MG63 (cell line): ENCODE measurements around the gene EDIL3. TPM values are rescaled to one million over a fixed set of nuclear protein-coding genes. Genes with fewer than 3 reads are reported as not detected.

Experiments
- DNase-seq: peaks from one replicate; pipeline ENCODE4 v3.0.0-alpha.2; 2020
- H3K27me3 ChIP-seq: fragments of 250-450 bp; sonication (Bioruptor Pico); 2 replicates; pipeline ENCODE4 v1.5.1; 2020; ENCODE audit warnings: mild to moderate bottlenecking, moderate library complexity
- H3K36me3 ChIP-seq: fragments of 250-450 bp; sonication (Bioruptor Pico); 2 replicates; pipeline ENCODE4 v1.5.1; 2020; ENCODE audit warnings: mild to moderate bottlenecking, moderate library complexity
- H3K4me3 ChIP-seq: fragments of 250-450 bp; sonication (Bioruptor Pico); 2 replicates; pipeline ENCODE4 v1.5.1; 2020; ENCODE audit warnings: mild to moderate bottlenecking, moderate library complexity
- H3K9me3 ChIP-seq: fragments of 250-450 bp; sonication (Bioruptor Pico); 2 replicates; pipeline ENCODE4 v1.5.1; 2020; ENCODE audit warnings: mild to moderate bottlenecking, moderate library complexity
- total RNA-seq: library from RNA; depleted of rRNA; stranded (reverse); fragments of >200 nt; shearing (Covaris generic); gene quantifications from 2 replicates; pipeline ENCODE4 v1.2.3, GENCODE V29; 2014; ENCODE audit warnings: low replicate concordance; rRNA removed

Gene EDIL3
- total RNA-seq, result 3.0 and 4.7 TPM in 2 replicates

- H3K9me3 ChIP-seq, result no peaks in the 10 kb centered on the region
- H3K4me3 ChIP-seq, result peak within 1 kb of the TSS; percentile 46
- H3K36me3 ChIP-seq, result no peaks in the 10 kb centered on the region
- peak; percentile 66 for DNase-seq
- peaks cover 60% of the 10 kb centered on the region for H3K27me3 ChIP-seq
Measured at GRCh38 chr5:84384604-84385575, at the start of gene EDIL3. TSS of gene EDIL3 (minus strand) at chr5:84384880. CDS start at chr5:84384374, 506 bp downstream.

- Histone ChIP-seq H3K9me3 (0 out of 2 replicates have a peak, but pooled peaks cover 2% of the 10 kb centered on the region), H3K4me3 (no peak overlapping the region), H3K27me3 (no peaks in the 10 kb centered on the region), H3K36me3 (no peaks in the 10 kb centered on the region)
- DNase-seq, result no peak
Measured at GRCh38 chr5:84433461-84433860, 48.8 kb upstream of the EDIL3 start.

- H3K27me3 ChIP-seq, result no peaks in the 10 kb centered on the region
- H3K9me3 ChIP-seq, result 0 out of 2 replicates have a peak, but pooled peaks cover 2% of the 10 kb centered on the region
- H3K4me3 ChIP-seq, result no peak overlapping the region
- no peak for DNase-seq
- no peaks in the 10 kb centered on the region for H3K36me3 ChIP-seq
Measured at GRCh38 chr5:84430863-84431663, 46.4 kb upstream of the EDIL3 start.

- H3K9me3 ChIP-seq, result 0 out of 2 replicates have a peak, but pooled peaks cover 2% of the 10 kb centered on the region
- H3K36me3 ChIP-seq, result no peaks in the 10 kb centered on the region
- DNase-seq, result no peak
- H3K4me3 ChIP-seq, result no peak overlapping the region
- H3K27me3 ChIP-seq, result no peaks in the 10 kb centered on the region
Measured at GRCh38 chr5:84430079-84430478, 45.4 kb upstream of the EDIL3 start.

GRCh38 chr5:84425365-84425881, 40.7 kb upstream of the EDIL3 start:
- no peaks in the 10 kb centered on the region for H3K36me3 ChIP-seq
- no peak overlapping the region for H3K4me3 ChIP-seq
- no peak for DNase-seq
- peaks cover 2% of the 10 kb centered on the region; the same call in 1 of the 2 replicates for H3K9me3 ChIP-seq
- H3K27me3 ChIP-seq, result no peaks in the 10 kb centered on the region

- peaks cover 2% of the 10 kb centered on the region; the same call in 1 of the 2 replicates for H3K9me3 ChIP-seq
- H3K27me3 ChIP-seq, result no peaks in the 10 kb centered on the region
- H3K36me3 ChIP-seq, result no peaks in the 10 kb centered on the region
- DNase-seq, result no peak
- H3K4me3 ChIP-seq, result no peak overlapping the region
Measured at GRCh38 chr5:84419742-84420141, 35.1 kb upstream of the EDIL3 start.

- peak; percentile 54 for DNase-seq
- Histone ChIP-seq H3K4me3 (no peak overlapping the region), H3K36me3 (no peaks in the 10 kb centered on the region), H3K27me3 (no peaks in the 10 kb centered on the region), H3K9me3 (0 out of 2 replicates have a peak, but pooled peaks cover 1% of the 10 kb centered on the region)
Measured at GRCh38 chr5:84411832-84412605, 27.3 kb upstream of the EDIL3 start.

GRCh38 chr5:84406111-84406510, 21.4 kb upstream of the EDIL3 start:
- Histone ChIP-seq H3K4me3 (no peak overlapping the region), H3K36me3 (no peaks in the 10 kb centered on the region), H3K27me3 (no peaks in the 10 kb centered on the region), H3K9me3 (no peaks in the 10 kb centered on the region)
- DNase-seq, result no peak

- no peaks in the 10 kb centered on the region for H3K27me3 ChIP-seq
- DNase-seq, result peak; percentile 42
- no peaks in the 10 kb centered on the region for H3K36me3 ChIP-seq
Measured at GRCh38 chr5:84403773-84404172, 19.1 kb upstream of the EDIL3 start.

GRCh38 chr5:84397385-84397784, 12.7 kb upstream of the EDIL3 start:
- Histone ChIP-seq H3K36me3 (no peaks in the 10 kb centered on the region), H3K27me3 (no peaks in the 10 kb centered on the region), H3K9me3 (no peaks in the 10 kb centered on the region), H3K4me3 (no peak overlapping the region)
- DNase-seq, result no peak

More at GRCh38 chr5:84403773-84404172, 19.1 kb upstream of the EDIL3 start:
- H3K4me3 ChIP-seq, result no peak overlapping the region
- no peaks in the 10 kb centered on the region for H3K9me3 ChIP-seq

GRCh38 chr5:84393969-84394368, 9.3 kb upstream of the EDIL3 start:
- no peaks in the 10 kb centered on the region for H3K36me3 ChIP-seq
- no peaks in the 10 kb centered on the region for H3K9me3 ChIP-seq
- peak; percentile 54 for DNase-seq
- H3K27me3 ChIP-seq, result no peaks in the 10 kb centered on the region
- H3K4me3 ChIP-seq, result no peak overlapping the region

GRCh38 chr5:84392836-84393235, 8.2 kb upstream of the EDIL3 start:
- no peaks in the 10 kb centered on the region for H3K36me3 ChIP-seq
- no peak for DNase-seq
- H3K9me3 ChIP-seq, result no peaks in the 10 kb centered on the region
- H3K27me3 ChIP-seq, result no peaks in the 10 kb centered on the region
- H3K4me3 ChIP-seq, result no peak overlapping the region

- no peak overlapping the region for H3K4me3 ChIP-seq
- H3K36me3 ChIP-seq, result no peaks in the 10 kb centered on the region
- H3K27me3 ChIP-seq, result peaks cover 55% of the 10 kb centered on the region
- no peak for DNase-seq
- no peaks in the 10 kb centered on the region for H3K9me3 ChIP-seq
Measured at GRCh38 chr5:84385705-84386104, 1.0 kb upstream of the EDIL3 start.

GRCh38 chr5:84383816-84384603, 670 bp downstream of the EDIL3 start:
- H3K9me3 ChIP-seq, result no peaks in the 10 kb centered on the region
- peak overlapping the region; percentile 46 for H3K4me3 ChIP-seq
- H3K27me3 ChIP-seq, result peaks cover 68% of the 10 kb centered on the region
- DNase-seq, result peak; percentile 45
- no peaks in the 10 kb centered on the region for H3K36me3 ChIP-seq

- Histone ChIP-seq H3K27me3 (peaks cover 71% of the 10 kb centered on the region), H3K36me3 (no peaks in the 10 kb centered on the region), H3K9me3 (no peaks in the 10 kb centered on the region), H3K4me3 (peak overlapping the region; percentile 46)
- no peak for DNase-seq
Measured at GRCh38 chr5:84383296-84383815, 1.3 kb downstream of the EDIL3 start.
